IMR-90 (cell line): Measurements from ENCODE around the gene OPRM1. TPM values are rescaled to one million over a fixed set of nuclear protein-coding genes. Genes with fewer than 3 reads are reported as not detected.

Experiments
- ATAC-seq: fragments of 200-7000 bp; cut with Tn5 transposase; 2 replicates; pipeline ENCODE4 v1.9.1; 2020; ENCODE audit warnings: low read depth, mild to moderate bottlenecking, moderate library complexity
- BruUV-seq: library from RNA; stranded (reverse); fragments of 400-500 nt; replicated peaks from 2 replicates; lab custom pipeline; 2021; lab: Mats Ljungman, UMichigan
- CTCF ChIA-PET: fragments of 300-600 bp; formaldehyde crosslinking; extraction: SDS; loops from one replicate; lab custom pipeline; 2021; ENCODE audit warnings: antibody characterized with exemption; lab: Yijun Ruan, JAX
- POLR2A ChIA-PET: fragments of 300-600 bp; sonication (Branson Sonifier 250); formaldehyde crosslinking; loops from one replicate; lab custom pipeline; 2022; ENCODE audit warnings: antibody characterized with exemption; ENCODE audit not compliant: unreplicated experiment; lab: Charles Lee
- DNase-seq: peaks from one replicate; pipeline ENCODE4 v3.0.0; 2013
- H2AFZ ChIP-seq: replicated peaks from 2 replicates; pipeline ENCODE3; 2013; ENCODE audit warnings: low read length, mild to moderate bottlenecking; ENCODE audit not compliant: poor library complexity
- H2AK5ac ChIP-seq: 2 replicates; pipeline ENCODE4 v1.6.1; 2013; ENCODE audit warnings: low read depth, low read length, inconsistent platforms
- H2AK9ac ChIP-seq: replicated peaks from 2 replicates; pipeline ENCODE3; 2013; ENCODE audit warnings: mild to moderate bottlenecking, low read depth, low read length, moderate library complexity; ENCODE audit not compliant: poor library complexity
- H2BK120ac ChIP-seq: 2 replicates; pipeline ENCODE4 v1.6.1; 2013; ENCODE audit warnings: low read depth, low read length, inconsistent platforms
- H2BK15ac ChIP-seq: 3 replicates; pipeline ENCODE4 v1.6.1; 2013; ENCODE audit warnings: low read depth, low read length, inconsistent platforms
- H2BK20ac ChIP-seq: 2 replicates; pipeline ENCODE4 v1.6.1; 2013; ENCODE audit warnings: low read depth, mild to moderate bottlenecking, inconsistent platforms, low read length, moderate library complexity
- H2BK5ac ChIP-seq: 2 replicates; pipeline ENCODE4 v1.6.1; 2013; ENCODE audit warnings: mild to moderate bottlenecking, low read depth, low read length, inconsistent platforms; ENCODE audit not compliant: poor library complexity, severe bottlenecking
- H3K14ac ChIP-seq: replicated peaks from 2 replicates; pipeline ENCODE4 v1.6.1; 2013; ENCODE audit warnings: low read depth, low read length, inconsistent platforms
- H3K18ac ChIP-seq: 2 replicates; pipeline ENCODE4 v1.6.1; 2013; ENCODE audit warnings: low read depth, low read length, control low read depth
- H3K23ac ChIP-seq: 2 replicates; pipeline ENCODE4 v1.6.1; 2013; ENCODE audit warnings: low read depth, low read length, inconsistent platforms
- H3K27ac ChIP-seq: 2 replicates; pipeline ENCODE4 v1.5.1; 2013; ENCODE audit warnings: mild to moderate bottlenecking, control low read depth, low read length; ENCODE audit not compliant: insufficient read depth
- H3K27me3 ChIP-seq: 2 replicates; pipeline ENCODE4 v1.6.1; 2013; ENCODE audit warnings: low read length; ENCODE audit not compliant: control insufficient read depth, insufficient read depth
- H3K36me3 ChIP-seq: 2 replicates; pipeline ENCODE4 v1.6.1; 2013; ENCODE audit warnings: low read length, mixed read lengths; ENCODE audit not compliant: control insufficient read depth, insufficient read depth
- H3K4ac ChIP-seq: 2 replicates; pipeline ENCODE4 v1.6.1; 2013; ENCODE audit warnings: low read depth, low read length, inconsistent platforms
- H3K4me1 ChIP-seq: 2 replicates; pipeline ENCODE4 v1.6.1; 2013; ENCODE audit warnings: low read length, mixed read lengths; ENCODE audit not compliant: control insufficient read depth, insufficient read depth
- H3K4me2 ChIP-seq: 2 replicates; pipeline ENCODE4 v1.6.1; 2013; ENCODE audit warnings: low read depth, mild to moderate bottlenecking, control low read depth, low read length, moderate library complexity
- H3K4me3 ChIP-seq: 2 replicates; pipeline ENCODE4 v1.5.1; 2013; ENCODE audit warnings: low read depth, mild to moderate bottlenecking, control low read depth, low read length, moderate library complexity; ENCODE audit not compliant: insufficient read depth
- H3K56ac ChIP-seq: 2 replicates; pipeline ENCODE4 v1.6.1; 2013; ENCODE audit warnings: low read length, inconsistent platforms; ENCODE audit not compliant: insufficient read depth; ENCODE audit errors: extremely low read depth
- H3K79me1 ChIP-seq, 2 experiments: 2 replicates each; pipeline ENCODE4 v1.6.1; 2013; ENCODE audit warnings: low read length in 2 of 2, inconsistent platforms in 1 of 2, low read depth in 1 of 2
- H3K9ac ChIP-seq: 2 replicates; pipeline ENCODE4 v1.6.1; 2013; ENCODE audit warnings: low read depth, low read length, control low read depth
- H3K9me1 ChIP-seq: 2 replicates; pipeline ENCODE4 v1.6.1; 2013; ENCODE audit warnings: low read length, inconsistent platforms; ENCODE audit not compliant: insufficient read depth
- H3K9me3 ChIP-seq: 2 replicates; pipeline ENCODE4 v1.6.1; 2013; ENCODE audit warnings: low read length; ENCODE audit not compliant: control insufficient read depth, insufficient read depth
- H4K20me1 ChIP-seq: 2 replicates; pipeline ENCODE4 v1.6.1; 2013; ENCODE audit warnings: low read length, inconsistent platforms; ENCODE audit not compliant: insufficient read depth
- H4K5ac ChIP-seq: 2 replicates; pipeline ENCODE4 v1.6.1; 2013; ENCODE audit warnings: mild to moderate bottlenecking, low read depth, low read length, control low read depth
- H4K8ac ChIP-seq, 2 experiments: 2 replicates each; pipeline ENCODE4 v1.6.1; 2013; ENCODE audit warnings: low read depth in 2 of 2, low read length in 2 of 2, control low read depth in 1 of 2, inconsistent platforms in 1 of 2
- H4K91ac ChIP-seq: 2 replicates; pipeline ENCODE4 v1.6.1; 2013; ENCODE audit warnings: low read depth, low read length, inconsistent platforms; ENCODE audit not compliant: insufficient read depth
- BHLHE40 ChIP-seq: fragments of 150-350 bp; IDR thresholded peaks from 2 replicates; pipeline ENCODE4 v1.6.1; 2016; ENCODE audit warnings: mild to moderate bottlenecking, low read depth, low read length
- CEBPB ChIP-seq: IDR thresholded peaks from 2 replicates; pipeline ENCODE4 v1.6.1; 2012; ENCODE audit warnings: low read depth, low read length, improper control_type of control experiment
- CHD1 ChIP-seq: IDR thresholded peaks from 2 replicates; pipeline ENCODE4 v1.6.1; 2012; ENCODE audit warnings: low read depth, low read length, improper control_type of control experiment
- CTCF ChIP-seq: conservative IDR thresholded peaks from 2 replicates; pipeline ENCODE4 v1.5.1; 2012; ENCODE audit warnings: mild to moderate bottlenecking, low read depth, low read length, improper control_type of control experiment
- ELK1 ChIP-seq: fragments of 150-350 bp; IDR thresholded peaks from 2 replicates; pipeline ENCODE4 v1.6.1; 2016; ENCODE audit warnings: low read depth, mild to moderate bottlenecking, low read length, moderate library complexity, borderline replicate concordance
- FOS ChIP-seq: fragments of 150-350 bp; IDR thresholded peaks from 2 replicates; pipeline ENCODE4 v1.6.1; 2016; ENCODE audit warnings: low read depth, low read length
- MAFK ChIP-seq: IDR thresholded peaks from 2 replicates; pipeline ENCODE4 v1.6.1; 2012; ENCODE audit warnings: low read depth, low read length, improper control_type of control experiment
- NFE2L2 ChIP-seq: fragments of 150-350 bp; IDR thresholded peaks from 2 replicates; pipeline ENCODE4 v1.6.1; 2016; ENCODE audit warnings: low read depth, mild to moderate bottlenecking, low read length
- POLR2A ChIP-seq: IDR thresholded peaks from 2 replicates; pipeline ENCODE4 v1.6.1; 2012; ENCODE audit warnings: mild to moderate bottlenecking, low read depth, low read length
- RAD21 ChIP-seq: IDR thresholded peaks from 2 replicates; pipeline ENCODE4 v1.6.1; 2012; ENCODE audit warnings: low read length, improper control_type of control experiment
- RCOR1 ChIP-seq: IDR thresholded peaks from 2 replicates; pipeline ENCODE4 v1.6.1; 2012; ENCODE audit warnings: mild to moderate bottlenecking, low read length, improper control_type of control experiment; ENCODE audit not compliant: insufficient replicate concordance
- RFX5 ChIP-seq: IDR thresholded peaks from 2 replicates; pipeline ENCODE4 v1.8.0; 2012; ENCODE audit warnings: low read depth, mild to moderate bottlenecking, low read length, moderate library complexity
- SMC3 ChIP-seq: fragments of 150-350 bp; IDR thresholded peaks from 2 replicates; pipeline ENCODE4 v1.6.1; 2016; ENCODE audit warnings: low read depth, mild to moderate bottlenecking, antibody characterized with exemption, low read length, moderate library complexity
- USF2 ChIP-seq: fragments of 150-350 bp; IDR thresholded peaks from 2 replicates; pipeline ENCODE4 v1.6.1; 2017; ENCODE audit warnings: mild to moderate bottlenecking, antibody characterized with exemption, low read length, low read depth
- WGBS, 2 experiments: methylation state at CpG; one replicate each; pipeline versions ENCODE4 v1.1.5 to v1.1.7; 2013; ENCODE audit warnings: missing lambda C conversion rate in 2 of 2; ENCODE audit not compliant: insufficient read length in 1 of 2; ENCODE audit errors: extremely low coverage in 2 of 2; 5-methylcytosine and 5-hydroxymethylcytosine counted together
- dilution Hi-C: fragments of 300-500 bp; cut with HindIII; formaldehyde crosslinking; loops from one replicate; pipeline ENCODE4 v1.14.3; 2018; ENCODE audit warnings: low sequenced_read_pairs; ENCODE audit not compliant: unreplicated experiment
- in situ Hi-C: fragments of 300-500 bp; cut with MboI; formaldehyde crosslinking; loops from 3 replicates; pipeline ENCODE4 v1.14.3; 2019; ENCODE audit warnings: low sequenced_read_pairs, inconsistent platforms, mixed read lengths
- intact Hi-C: fragments of 100-400 bp; cut with micrococcal nuclease; formaldehyde crosslinking; loops from 2 replicates; pipeline ENCODE4 v1.10.0; 2022
- polyA plus RNA-seq, 3 experiments: library from polyadenylated mRNA; depleted of rRNA; stranded (reverse); fragments of >200 nt; gene quantifications; 2 replicates each; pipeline ENCODE4 v1.2.3, GENCODE V29; 2012; ENCODE audit warnings: low replicate concordance in 1 of 3
- total RNA-seq: library from RNA; depleted of rRNA; stranded (reverse); fragments of >200 nt; gene quantifications from 2 replicates; pipeline ENCODE4 v1.2.3, GENCODE V29; 2012

OPRM1 gene
- total and polyA plus RNA-seq, 2 of the 4 experiments (the other 2 are of a cell fraction), result not detected

- H3K4me3 ChIP-seq, result no peak overlapping the region
- in situ Hi-C loops, result no loop called here
- H4K5ac ChIP-seq, result no peak overlapping the region
- no peaks in the 10 kb centered on the region for H3K79me1 ChIP-seq
- dilution Hi-C loops, result no loop called here
- H3K23ac ChIP-seq, result no peak overlapping the region
- no peak overlapping the region for H4K91ac ChIP-seq
- H4K20me1 ChIP-seq, result no peaks in the 10 kb centered on the region
- ChIA-PET POLR2A (no interaction called here), CTCF (interaction anchor here (0.6 kb wide), 1 partner anchor 1382 kb away, joined by 6 read pairs; no protein-coding TSS in a partner anchor)
- ATAC-seq (no peak), DNase-seq (no peak)
- no peaks in the 10 kb centered on the region for H3K4me1 ChIP-seq
- H2AK5ac ChIP-seq, result no peak overlapping the region
- no peak overlapping the region for H3K4ac ChIP-seq
- H3K14ac ChIP-seq, result no peak overlapping the region
- H2BK20ac ChIP-seq, result no peak overlapping the region
- no peak overlapping the region for H3K4me2 ChIP-seq
- intact Hi-C loops, result no loop called here
- H4K8ac ChIP-seq, result no peak overlapping the region
- no peak overlapping the region for H3K9ac ChIP-seq
- no peak overlapping the region for H3K56ac ChIP-seq
- BruUV-seq, result no TSS peak
- H2AFZ ChIP-seq, result no peak overlapping the region
- no peak overlapping the region for H2BK120ac ChIP-seq
- TF ChIP-seq POLR2A (no peak), RCOR1 (no peak), FOS (no peak), NFE2L2 (no peak), CTCF (no peak), CHD1 (no peak), RAD21 (no peak), ELK1 (no peak), RFX5 (no peak), USF2 (no peak), MAFK (no peak), CEBPB (no peak), BHLHE40 (no peak), SMC3 (no peak)
- no peak overlapping the region for H2AK9ac ChIP-seq
- H3K27me3 ChIP-seq, result no peaks in the 10 kb centered on the region
- no peaks in the 10 kb centered on the region for H3K9me1 ChIP-seq
- 60% methylated on average over 1 of the region's 5 CpGs; no CpG with 5 or more reads in 1 of the 2 experiments for WGBS, 2 experiments
- H3K18ac ChIP-seq, result no peak overlapping the region
- no peak overlapping the region for H3K27ac ChIP-seq
- H2BK15ac ChIP-seq, result no peak overlapping the region
- H3K9me3 ChIP-seq, result no peaks in the 10 kb centered on the region
- H2BK5ac ChIP-seq, result no peak overlapping the region
- H3K36me3 ChIP-seq, result no peaks in the 10 kb centered on the region
Observed at GRCh38 chr6:154095571-154095970, 56.5 kb downstream of the OPRM1 start.
